Stimulated activated CD4-positive, alpha-beta T cell treated with anti-CD3 and anti-CD28 coated beads, Interleukin-15, amount 100 ng/mL, for 1 hour (primary cell): ENCODE measurements around the gene SCN10A.
A peak's percentile ranks its signal among the peaks of the same experiment; 100 is the strongest.

ENCODE experiments used
- DNase-seq, 2 donors: peaks; one replicate each; pipeline ENCODE4 v3.0.0-alpha.2; 2020; ENCODE audit warnings: low read depth in 1 of 2, low spot score in 1 of 2

The SCN10A gene

GRCh38 chr3:38653685-38654537 is 162.1 kb downstream of the SCN10A start:
- DNase-seq, result no peak

- DNase-seq, result no peak
Measured at GRCh38 chr3:38652934-38653333, 163.1 kb downstream of the SCN10A start.

- peak; percentile 28 to 51 for DNase-seq
Measured at GRCh38 chr3:38651153-38651789, 164.7 kb downstream of the SCN10A start.

GRCh38 chr3:38650248-38650951 is 165.6 kb downstream of the SCN10A start:
- no peak for DNase-seq

GRCh38 chr3:38649500-38650247 is 166.3 kb downstream of the SCN10A start, which contains the start of gene SCN5A:
TSS of gene SCN5A (minus strand) at chr3:38649687. CDS start at chr3:38633307, 16,380 bp downstream.
- DNase-seq, result peak; percentile 30 to 40

GRCh38 chr3:38648659-38649499 is 167.1 kb downstream of the SCN10A start:
- no peak for DNase-seq

- DNase-seq, result no peak
Measured at GRCh38 chr3:38648024-38648658, 167.9 kb downstream of the SCN10A start.

GRCh38 chr3:38647217-38647970 is 168.6 kb downstream of the SCN10A start:
- DNase-seq, result no peak
